Effector memory CD8-positive, alpha-beta T cell (primary cell): ENCODE data around the gene KSR2.
"Not testable (repeated sequence)": the region's sequence is repeated elsewhere in the genome, so short reads cannot be mapped to it uniquely, and the experiment has no call there.

ENCODE experiments used
- ATAC-seq: fragments of 150-1000 bp; cut with Tn5 transposase; replicated peaks from 2 replicates; pipeline ENCODE4 v1.10.0; 2021; ENCODE audit warnings: mild to moderate bottlenecking, moderate library complexity
- DNase-seq, 3 experiments: peaks; one replicate each; pipeline ENCODE4 v3.0.0; 2021
- H3K27ac Mint-ChIP-seq, 2 donors: one replicate each; pipeline ENCODE4 v1.8.0; 2022; ENCODE audit warnings: mild to moderate bottlenecking in 2 of 2, mixed read lengths in 2 of 2, moderate library complexity in 2 of 2
- H3K27me3 Mint-ChIP-seq, 2 donors: one replicate each; pipeline ENCODE4 v1.8.0; 2022; ENCODE audit warnings: mixed read lengths in 2 of 2
- H3K36me3 Mint-ChIP-seq: one replicate; pipeline ENCODE4 v1.8.0; 2022; ENCODE audit warnings: mild to moderate bottlenecking, moderate library complexity, mixed read lengths; ENCODE audit not compliant: insufficient read depth
- H3K4me1 Mint-ChIP-seq, 2 donors: one replicate each; pipeline ENCODE4 v1.8.0; 2022; ENCODE audit warnings: low read depth in 2 of 2, mixed read lengths in 2 of 2
- H3K4me3 Mint-ChIP-seq, 2 donors: one replicate each; pipeline ENCODE4 v1.8.0; 2022; ENCODE audit warnings: mild to moderate bottlenecking in 2 of 2, mixed read lengths in 2 of 2, moderate library complexity in 2 of 2
- H3K9me3 Mint-ChIP-seq, 2 donors: one replicate each; pipeline ENCODE4 v1.8.0; 2022; ENCODE audit warnings: mixed read lengths in 2 of 2

The KSR2 gene

GRCh38 chr12:117897372-117898161, 71.2 kb downstream of the KSR2 start:
- no peak overlapping the region for H3K4me3 Mint-ChIP-seq
- H3K9me3 Mint-ChIP-seq: peaks cover 0 to 3% of the 10 kb centered on the region in 2 donors
- DNase-seq: no peak
- no peak for ATAC-seq
- no peaks in the 10 kb centered on the region for H3K4me1 Mint-ChIP-seq
- H3K27ac Mint-ChIP-seq: no peak overlapping the region
- peaks cover 0 to 6% of the 10 kb centered on the region in 2 donors for H3K27me3 Mint-ChIP-seq
- H3K36me3 Mint-ChIP-seq: no peaks in the 10 kb centered on the region

GRCh38 chr12:117896009-117896408, 72.8 kb downstream of the KSR2 start:
- no peaks in the 10 kb centered on the region for H3K36me3 Mint-ChIP-seq

GRCh38 chr12:117892441-117892840, 76.3 kb downstream of the KSR2 start:
- Mint-ChIP-seq H3K36me3 (no peaks in the 10 kb centered on the region), H3K4me1 (no peaks in the 10 kb centered on the region), H3K4me3 (no peak overlapping the region), H3K9me3 (peaks cover 0 to 3% of the 10 kb centered on the region in 2 donors), H3K27me3 (peaks cover 6 to 10% of the 10 kb centered on the region in 2 donors), H3K27ac (no peak overlapping the region)
- ATAC-seq: no peak
- DNase-seq: no peak

More at GRCh38 chr12:117896009-117896408, 72.8 kb downstream of the KSR2 start:
- ATAC-seq (no peak), DNase-seq (no peak)
- H3K4me1 Mint-ChIP-seq: no peaks in the 10 kb centered on the region
- H3K4me3 Mint-ChIP-seq: no peak overlapping the region
- peaks cover 0 to 3% of the 10 kb centered on the region in 2 donors for H3K9me3 Mint-ChIP-seq
- H3K27me3 Mint-ChIP-seq: peaks cover 0 to 6% of the 10 kb centered on the region in 2 donors
- H3K27ac Mint-ChIP-seq: no peak overlapping the region

- ATAC-seq, H3K27ac Mint-ChIP-seq, H3K4me1 Mint-ChIP-seq, H3K9me3 Mint-ChIP-seq, DNase-seq, H3K36me3 Mint-ChIP-seq, H3K4me3 Mint-ChIP-seq, H3K27me3 Mint-ChIP-seq: not testable (repeated sequence)
These were observed 77.5 kb downstream of the KSR2 start for GRCh38 chr12:117891265-117891664.

GRCh38 chr12:117890644-117891043, 78.1 kb downstream of the KSR2 start:
- Mint-ChIP-seq H3K4me3 (no peak overlapping the region), H3K9me3 (peaks cover 0 to 3% of the 10 kb centered on the region in 2 donors), H3K36me3 (no peaks in the 10 kb centered on the region), H3K4me1 (no peaks in the 10 kb centered on the region), H3K27ac (no peak overlapping the region), H3K27me3 (peaks cover 0 to 10% of the 10 kb centered on the region in 2 donors)
- ATAC-seq: no peak
- no peak for DNase-seq

- H3K27me3 Mint-ChIP-seq: peaks cover 0 to 10% of the 10 kb centered on the region in 2 donors
- no peaks in the 10 kb centered on the region for H3K4me1 Mint-ChIP-seq
- H3K4me3 Mint-ChIP-seq: no peak overlapping the region
- no peak for DNase-seq
- peaks cover 0 to 3% of the 10 kb centered on the region in 2 donors for H3K9me3 Mint-ChIP-seq
- no peaks in the 10 kb centered on the region for H3K36me3 Mint-ChIP-seq
- H3K27ac Mint-ChIP-seq: no peak overlapping the region
- no peak for ATAC-seq
These were observed 78.7 kb downstream of the KSR2 start for GRCh38 chr12:117890137-117890536.

GRCh38 chr12:117889098-117889497, 79.7 kb downstream of the KSR2 start:
- Mint-ChIP-seq H3K27ac (peak overlapping the region in 1 of 2 donors; percentile 12), H3K9me3 (peaks cover 0 to 3% of the 10 kb centered on the region in 2 donors), H3K4me3 (no peak overlapping the region), H3K4me1 (no peaks in the 10 kb centered on the region), H3K36me3 (no peaks in the 10 kb centered on the region), H3K27me3 (peaks cover 8 to 10% of the 10 kb centered on the region in 2 donors)
- no peak for DNase-seq
- ATAC-seq: no peak

- Mint-ChIP-seq H3K9me3 (peaks cover 4 to 11% of the 10 kb centered on the region in 2 donors), H3K36me3 (no peaks in the 10 kb centered on the region), H3K27ac (no peak overlapping the region), H3K4me3 (no peak overlapping the region), H3K4me1 (no peaks in the 10 kb centered on the region), H3K27me3 (peaks cover 25 to 26% of the 10 kb centered on the region in 2 donors)
- ATAC-seq (no peak), DNase-seq (no peak)
These were observed 83.6 kb downstream of the KSR2 start for GRCh38 chr12:117885211-117885610.

- no peak overlapping the region for H3K4me3 Mint-ChIP-seq
- peaks cover 4 to 11% of the 10 kb centered on the region in 2 donors for H3K9me3 Mint-ChIP-seq
- peaks cover 22 to 25% of the 10 kb centered on the region in 2 donors for H3K27me3 Mint-ChIP-seq
- no peaks in the 10 kb centered on the region for H3K4me1 Mint-ChIP-seq
- ATAC-seq (no peak), DNase-seq (no peak)
- H3K27ac Mint-ChIP-seq: no peak overlapping the region
- H3K36me3 Mint-ChIP-seq: no peaks in the 10 kb centered on the region
These were observed 84.6 kb downstream of the KSR2 start for GRCh38 chr12:117884161-117884560.

GRCh38 chr12:117882603-117883184, 86.1 kb downstream of the KSR2 start:
- Mint-ChIP-seq H3K27ac (no peak overlapping the region), H3K4me1 (no peaks in the 10 kb centered on the region), H3K4me3 (no peak overlapping the region), H3K9me3 (peaks cover 4 to 11% of the 10 kb centered on the region in 2 donors), H3K36me3 (no peaks in the 10 kb centered on the region), H3K27me3 (peaks cover 25 to 26% of the 10 kb centered on the region in 2 donors)
- no peak for DNase-seq
- ATAC-seq: no peak

- Mint-ChIP-seq H3K36me3 (no peaks in the 10 kb centered on the region), H3K27me3 (peaks cover 25 to 29% of the 10 kb centered on the region in 2 donors), H3K9me3 (peaks cover 4 to 11% of the 10 kb centered on the region in 2 donors), H3K27ac (no peak overlapping the region), H3K4me3 (no peak overlapping the region), H3K4me1 (no peaks in the 10 kb centered on the region)
- ATAC-seq: no peak
- DNase-seq: no peak
These were observed 86.6 kb downstream of the KSR2 start for GRCh38 chr12:117882181-117882580.

GRCh38 chr12:117881517-117881916, 87.3 kb downstream of the KSR2 start:
- no peak for DNase-seq
- Mint-ChIP-seq H3K4me3 (no peak overlapping the region), H3K4me1 (no peaks in the 10 kb centered on the region), H3K27ac (no peak overlapping the region), H3K27me3 (peaks cover 25 to 29% of the 10 kb centered on the region in 2 donors), H3K36me3 (no peaks in the 10 kb centered on the region), H3K9me3 (peaks cover 4 to 11% of the 10 kb centered on the region in 2 donors)
- no peak for ATAC-seq

- ATAC-seq (no peak), DNase-seq (no peak)
- peaks cover 14 to 49% of the 10 kb centered on the region in 2 donors for H3K27me3 Mint-ChIP-seq
- no peak overlapping the region for H3K4me3 Mint-ChIP-seq
- H3K27ac Mint-ChIP-seq: no peak overlapping the region
- peaks cover 6 to 11% of the 10 kb centered on the region in 2 donors for H3K4me1 Mint-ChIP-seq
- peaks cover 4 to 11% of the 10 kb centered on the region in 2 donors for H3K9me3 Mint-ChIP-seq
- H3K36me3 Mint-ChIP-seq: peaks cover 9% of the 10 kb centered on the region
These were observed 90.2 kb downstream of the KSR2 start for GRCh38 chr12:117878605-117879004.

- H3K4me1 Mint-ChIP-seq: peaks cover 6 to 11% of the 10 kb centered on the region in 2 donors
- ATAC-seq: no peak
- peaks cover 9% of the 10 kb centered on the region for H3K36me3 Mint-ChIP-seq
- peaks cover 0 to 33% of the 10 kb centered on the region in 2 donors for H3K27me3 Mint-ChIP-seq
- H3K27ac Mint-ChIP-seq: no peak overlapping the region
- no peaks in the 10 kb centered on the region for H3K9me3 Mint-ChIP-seq
- no peak for DNase-seq
- no peak overlapping the region for H3K4me3 Mint-ChIP-seq
These were observed 92.4 kb downstream of the KSR2 start for GRCh38 chr12:117876436-117876816.
